ENCODE results near the gene BCAS3. TPM values are rescaled to one million over a fixed set of nuclear protein-coding genes. Genes with fewer than 3 reads are reported as not detected.
"Not testable (repeated sequence)": the region's sequence is repeated elsewhere in the genome, so short reads cannot be mapped to it uniquely, and the experiment has no call there.

Gene BCAS3
- total RNA-seq, 4 donors from 2014 or later: 41.0 to 81.4 (median 45.6) TPM

DNA sequence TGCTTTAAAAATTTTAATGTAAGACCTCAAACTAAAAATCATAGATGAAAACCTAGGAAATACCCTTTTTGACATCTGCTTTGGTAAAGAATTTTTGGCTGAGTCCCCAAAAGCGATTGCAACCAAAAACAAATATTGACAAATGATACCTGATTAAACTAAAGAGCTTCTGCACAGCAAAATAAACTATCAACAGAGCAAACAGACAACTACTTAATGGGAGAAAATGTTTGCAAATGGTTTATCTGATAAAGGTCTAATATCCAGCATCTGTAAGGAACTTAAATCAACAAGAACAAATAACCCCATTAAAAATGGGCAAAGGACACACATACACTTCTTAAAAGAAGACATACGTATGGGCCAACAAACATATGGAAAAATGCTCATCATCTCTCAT, 242.5 kb downstream of the BCAS3 start:
- H3K4me3 ChIP-seq: no peak overlapping the region
- no peak for DNase-seq (ENCODE audit: low spot score in 2 of 2)
- no peaks in the 10 kb centered on the region for H3K36me3 ChIP-seq
- H3K27ac ChIP-seq: no peak overlapping the region
- WGBS: 91% methylated on average over 2 of the region's 2 CpGs
- H3K9me3 ChIP-seq: peaks cover 5% of the 10 kb centered on the region
- no peak for TF ChIP-seq EP300 (IDR thresholded peaks at IDR 0.05)
- TF ChIP-seq, protein P1, sequence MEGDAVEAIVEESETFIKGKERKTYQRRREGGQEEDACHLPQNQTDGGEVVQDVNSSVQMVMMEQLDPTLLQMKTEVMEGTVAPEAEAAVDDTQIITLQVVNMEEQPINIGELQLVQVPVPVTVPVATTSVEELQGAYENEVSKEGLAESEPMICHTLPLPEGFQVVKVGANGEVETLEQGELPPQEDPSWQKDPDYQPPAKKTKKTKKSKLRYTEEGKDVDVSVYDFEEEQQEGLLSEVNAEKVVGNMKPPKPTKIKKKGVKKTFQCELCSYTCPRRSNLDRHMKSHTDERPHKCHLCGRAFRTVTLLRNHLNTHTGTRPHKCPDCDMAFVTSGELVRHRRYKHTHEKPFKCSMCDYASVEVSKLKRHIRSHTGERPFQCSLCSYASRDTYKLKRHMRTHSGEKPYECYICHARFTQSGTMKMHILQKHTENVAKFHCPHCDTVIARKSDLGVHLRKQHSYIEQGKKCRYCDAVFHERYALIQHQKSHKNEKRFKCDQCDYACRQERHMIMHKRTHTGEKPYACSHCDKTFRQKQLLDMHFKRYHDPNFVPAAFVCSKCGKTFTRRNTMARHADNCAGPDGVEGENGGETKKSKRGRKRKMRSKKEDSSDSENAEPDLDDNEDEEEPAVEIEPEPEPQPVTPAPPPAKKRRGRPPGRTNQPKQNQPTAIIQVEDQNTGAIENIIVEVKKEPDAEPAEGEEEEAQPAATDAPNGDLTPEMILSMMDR (IDR thresholded peaks at IDR 0.05): no peak
- no peak for TF ChIP-seq POLR2A (IDR thresholded peaks at IDR 0.05)
- no peak for TF ChIP-seq POLR2AphosphoS5 (IDR thresholded peaks at IDR 0.05)
- H3K4me1 ChIP-seq: no peaks in the 10 kb centered on the region
- H3K27me3 ChIP-seq: no peaks in the 10 kb centered on the region

DNA sequence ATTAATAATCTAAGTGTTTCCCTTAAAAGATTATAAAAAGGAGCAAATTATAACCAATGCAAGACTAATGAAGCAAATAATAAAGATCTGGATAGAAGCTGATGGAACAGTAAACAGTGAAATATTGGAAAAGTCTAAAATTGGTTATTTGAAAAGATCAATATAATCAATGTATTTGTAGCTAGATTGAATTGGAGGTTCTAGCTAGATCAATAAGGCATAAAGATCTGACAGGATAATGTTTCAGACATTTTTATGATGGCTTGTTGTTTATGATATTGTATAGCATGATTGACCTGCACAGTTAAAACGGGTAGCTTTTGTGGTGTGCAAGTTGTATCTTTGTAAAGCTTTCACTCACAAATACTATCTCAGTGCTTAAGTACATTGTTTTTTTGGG, 245.3 kb downstream of the BCAS3 start:
- DNase-seq (ENCODE audit: low spot score in 2 of 2): no peak
- no peak overlapping the region for H3K27ac ChIP-seq
- H3K4me3 ChIP-seq: no peak overlapping the region
- H3K9me3 ChIP-seq: no peaks in the 10 kb centered on the region
- H3K4me1 ChIP-seq: no peaks in the 10 kb centered on the region
- H3K27me3 ChIP-seq: no peaks in the 10 kb centered on the region
- TF ChIP-seq, protein P1 (IDR thresholded peaks at IDR 0.05): no peak
- TF ChIP-seq POLR2A (IDR thresholded peaks at IDR 0.05): no peak
- TF ChIP-seq POLR2AphosphoS5 (IDR thresholded peaks at IDR 0.05): no peak
- TF ChIP-seq EP300 (IDR thresholded peaks at IDR 0.05): no peak
- WGBS: 82% methylated on average over 1 of the region's 1 CpG
- H3K36me3 ChIP-seq: no peaks in the 10 kb centered on the region

DNA sequence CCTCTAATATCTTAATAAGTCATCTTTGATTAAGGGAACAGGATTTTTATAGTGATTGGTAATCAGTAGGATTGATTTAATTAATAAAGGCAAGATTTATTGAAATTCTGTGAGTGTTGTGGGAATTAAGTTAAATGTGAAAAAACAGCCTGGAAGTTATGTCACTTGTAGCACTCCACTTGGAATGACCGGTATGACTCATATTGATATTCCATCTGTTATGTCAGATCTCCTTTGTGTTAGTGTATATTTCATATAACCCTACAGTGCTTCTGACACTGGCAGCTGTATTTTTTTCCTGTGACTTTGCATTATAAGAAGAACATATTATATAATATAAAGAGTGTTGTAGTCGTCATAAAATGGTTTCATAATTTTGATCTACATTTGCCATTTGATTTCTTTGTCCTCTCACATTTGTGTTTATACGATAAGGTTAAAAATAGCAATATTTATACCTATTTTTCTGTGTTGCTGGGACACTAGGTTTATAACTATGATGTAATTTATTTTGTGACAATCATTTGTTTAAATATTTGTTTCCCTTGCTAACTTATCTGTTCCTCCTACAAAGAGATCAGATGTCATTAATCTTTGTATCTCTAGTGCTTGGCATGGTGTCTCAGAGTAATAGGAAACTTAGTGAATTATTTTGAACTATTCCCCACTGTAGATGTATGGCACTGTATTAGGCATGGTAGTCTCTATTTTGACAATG, 249.0 kb downstream of the BCAS3 start:
- Histone ChIP-seq H3K27ac (no peak overlapping the region), H3K27me3 (no peaks in the 10 kb centered on the region), H3K9me3 (no peaks in the 10 kb centered on the region), H3K4me1 (no peaks in the 10 kb centered on the region), H3K4me3 (no peak overlapping the region), H3K36me3 (no peaks in the 10 kb centered on the region)
- 91% methylated on average over 3 of the region's 3 CpGs for WGBS
- no peak for TF ChIP-seq POLR2AphosphoS5 (IDR thresholded peaks at IDR 0.05)
- TF ChIP-seq POLR2A (IDR thresholded peaks at IDR 0.05): no peak
- TF ChIP-seq EP300 (IDR thresholded peaks at IDR 0.05): no peak
- TF ChIP-seq, protein P1 (IDR thresholded peaks at IDR 0.05): no peak
- no peak for DNase-seq (ENCODE audit: low spot score in 2 of 2)

DNA sequence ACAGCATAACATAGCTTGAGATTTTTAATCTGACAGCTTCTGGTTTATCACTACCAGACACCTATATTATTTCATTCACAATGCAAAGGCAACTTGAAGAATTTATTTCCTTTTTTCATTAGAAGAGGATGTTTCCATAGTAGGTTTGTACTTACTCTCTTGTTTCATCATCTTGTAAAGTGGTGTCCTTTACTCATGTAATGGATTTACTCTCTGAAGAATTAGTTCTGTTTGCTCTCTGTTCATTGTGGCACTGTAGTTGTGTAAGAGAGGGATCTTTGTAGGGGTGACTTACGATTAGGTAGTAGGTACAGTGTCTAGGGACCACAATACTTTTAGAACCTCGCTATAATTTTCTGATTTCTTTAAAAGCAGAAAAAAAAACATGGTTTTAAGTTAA, 256.1 kb downstream of the BCAS3 start:
- Histone ChIP-seq H3K9me3 (no peaks in the 10 kb centered on the region), H3K27me3 (no peaks in the 10 kb centered on the region), H3K4me3 (no peak overlapping the region), H3K27ac (no peak overlapping the region), H3K36me3 (no peaks in the 10 kb centered on the region), H3K4me1 (no peaks in the 10 kb centered on the region)
- DNase-seq (ENCODE audit: low spot score in 2 of 2): no peak
- TF ChIP-seq, protein P1 (IDR thresholded peaks at IDR 0.05): no peak
- TF ChIP-seq POLR2A (IDR thresholded peaks at IDR 0.05) (no peak), POLR2AphosphoS5 (IDR thresholded peaks at IDR 0.05) (no peak), EP300 (IDR thresholded peaks at IDR 0.05) (no peak)
- 94% methylated on average over 2 of the region's 2 CpGs for WGBS

DNA sequence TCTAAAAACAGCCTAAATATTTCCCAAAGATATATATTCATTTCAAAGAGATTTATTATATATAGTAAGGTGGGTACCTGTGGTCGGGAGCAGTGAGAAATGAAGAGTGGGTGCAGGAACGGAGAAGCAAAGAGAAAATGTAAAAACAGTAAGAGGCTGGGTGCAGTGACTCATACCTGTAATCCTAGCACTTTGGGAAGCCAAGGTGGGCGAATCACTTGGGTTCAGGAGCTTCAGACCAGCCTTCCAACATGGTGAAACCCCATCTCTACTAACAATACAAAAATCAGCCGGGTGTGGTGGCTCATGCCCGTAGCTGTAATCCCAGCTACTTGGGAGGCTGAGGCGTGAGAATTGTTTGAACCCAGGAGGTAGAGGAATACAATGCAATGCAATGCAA, 257.1 kb downstream of the BCAS3 start:
- no peak overlapping the region for H3K27ac ChIP-seq
- H3K27me3 ChIP-seq: no peaks in the 10 kb centered on the region
- no peak overlapping the region for H3K4me3 ChIP-seq
- no peak for DNase-seq (ENCODE audit: low spot score in 2 of 2)
- 95% methylated on average over 6 of the region's 6 CpGs for WGBS
- H3K9me3 ChIP-seq: no peaks in the 10 kb centered on the region
- H3K36me3 ChIP-seq: no peaks in the 10 kb centered on the region
- no peaks in the 10 kb centered on the region for H3K4me1 ChIP-seq
- TF ChIP-seq POLR2AphosphoS5 (IDR thresholded peaks at IDR 0.05): no peak
- TF ChIP-seq, protein P1 (IDR thresholded peaks at IDR 0.05): no peak

DNA sequence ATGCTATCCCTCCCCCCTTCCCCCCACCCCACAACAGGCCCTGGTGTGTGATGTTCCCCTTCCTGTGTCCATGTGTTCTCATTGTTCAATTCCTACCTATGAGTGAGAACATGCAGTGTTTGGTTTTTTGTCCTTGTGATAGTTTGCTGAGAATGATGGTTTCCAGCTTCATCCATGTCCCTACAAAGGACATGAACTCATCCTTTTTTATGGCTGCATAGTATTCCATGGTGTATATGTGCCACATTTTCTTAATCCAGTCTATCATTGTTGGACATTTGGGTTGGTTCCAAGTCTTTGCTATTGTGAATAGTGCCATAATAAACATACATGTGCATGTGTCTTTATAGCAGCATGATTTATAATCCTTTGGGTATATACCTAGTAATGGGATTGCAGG, 258.3 kb downstream of the BCAS3 start:
- DNase-seq (ENCODE audit: low spot score in 2 of 2); H3K36me3 ChIP-seq; H3K4me1 ChIP-seq; H3K27ac ChIP-seq; H3K9me3 ChIP-seq; H3K4me3 ChIP-seq; H3K27me3 ChIP-seq: not testable (repeated sequence)
